Esophagus (tissue), 2 donors: Measurements from ENCODE around the gene CNTNAP5. TPM values are rescaled to one million over a fixed set of nuclear protein-coding genes. Genes with fewer than 3 reads are reported as not detected.

Experiments
- H3K27ac ChIP-seq, 2 donors: one replicate each; pipeline ENCODE4 v1.5.1; 2013; ENCODE audit warnings: low read depth in 2 of 2, mild to moderate bottlenecking in 2 of 2, inconsistent platforms in 1 of 2, low read length in 1 of 2, moderate library complexity in 1 of 2
- H3K27me3 ChIP-seq, 2 donors: one replicate each; pipeline ENCODE4 v1.6.1; 2013; ENCODE audit warnings: low read length in 2 of 2, control low read depth in 1 of 2, mild to moderate bottlenecking in 1 of 2; ENCODE audit not compliant: insufficient read depth in 2 of 2, control insufficient read depth in 1 of 2
- H3K36me3 ChIP-seq, 2 donors: one replicate each; pipeline ENCODE4 v1.6.1; 2013; ENCODE audit warnings: low read length in 1 of 2; ENCODE audit not compliant: control insufficient read depth in 2 of 2, insufficient read depth in 2 of 2
- H3K4me1 ChIP-seq, 2 donors: one replicate each; pipeline ENCODE4 v1.6.1; 2013; ENCODE audit warnings: low read length in 1 of 2; ENCODE audit not compliant: control insufficient read depth in 2 of 2, insufficient read depth in 2 of 2
- H3K4me3 ChIP-seq, 2 donors: one replicate each; pipeline ENCODE4 v1.5.1; 2013; ENCODE audit warnings: low read length in 2 of 2, mild to moderate bottlenecking in 2 of 2, low read depth in 1 of 2, moderate library complexity in 1 of 2
- H3K9me3 ChIP-seq, 2 donors: one replicate each; pipeline ENCODE4 v1.6.1; 2013; ENCODE audit warnings: mild to moderate bottlenecking in 2 of 2, low read depth in 1 of 2, low read length in 1 of 2, moderate library complexity in 1 of 2; ENCODE audit not compliant: control insufficient read depth in 2 of 2, insufficient read depth in 1 of 2
- WGBS, 2 donors: extraction: QIAGEN DNeasy Blood & Tissue Kit; methylation state at CpG; one replicate each; pipeline ENCODE4 v1.1.7; 2013; 5-methylcytosine and 5-hydroxymethylcytosine counted together
- polyA plus RNA-seq, 2 donors: library from polyadenylated mRNA; stranded (reverse); fragments of 200-250 nt; gene quantifications; one replicate each; pipeline ENCODE4 v1.2.3, GENCODE V29; 2013
- donor health status: healthy with polysubstance abuse.
- donor health status: Bipolar disorder and iron deficiency.

CNTNAP5 gene
- polyA plus RNA-seq, 2 donors = not detected

- WGBS, 2 donors = 67 to 70% methylated on average over 5 of the region's 5 CpGs
- Histone ChIP-seq H3K4me1 (no peaks in the 10 kb centered on the region), H3K27ac (no peak overlapping the region), H3K4me3 (no peak overlapping the region), H3K27me3 (no peaks in the 10 kb centered on the region), H3K36me3 (no peaks in the 10 kb centered on the region), H3K9me3 (no peaks in the 10 kb centered on the region)
Measured at GRCh38 chr2:124131276-124131675, 106.2 kb downstream of the CNTNAP5 start.

GRCh38 chr2:124136110-124136509 lies 111.0 kb downstream of the CNTNAP5 start:
- H3K36me3 ChIP-seq = no peaks in the 10 kb centered on the region
- no peaks in the 10 kb centered on the region for H3K4me1 ChIP-seq
- H3K4me3 ChIP-seq = no peak overlapping the region
- peaks cover 0 to 3% of the 10 kb centered on the region in 2 donors for H3K9me3 ChIP-seq
- 75 to 93% methylated on average over 1 of the region's 1 CpG for WGBS, 2 donors
- no peaks in the 10 kb centered on the region for H3K27me3 ChIP-seq
- H3K27ac ChIP-seq = no peak overlapping the region

GRCh38 chr2:124138076-124138475 lies 113.0 kb downstream of the CNTNAP5 start:
- no peaks in the 10 kb centered on the region for H3K4me1 ChIP-seq
- 76 to 81% methylated on average over 3 of the region's 3 CpGs for WGBS, 2 donors
- no peak overlapping the region for H3K27ac ChIP-seq
- H3K9me3 ChIP-seq = peaks cover 0 to 3% of the 10 kb centered on the region in 2 donors
- H3K27me3 ChIP-seq = no peaks in the 10 kb centered on the region
- H3K36me3 ChIP-seq = no peaks in the 10 kb centered on the region
- no peak overlapping the region for H3K4me3 ChIP-seq

GRCh38 chr2:124145982-124146381 lies 120.9 kb downstream of the CNTNAP5 start:
- H3K36me3 ChIP-seq = no peaks in the 10 kb centered on the region
- no peak overlapping the region for H3K4me3 ChIP-seq
- H3K4me1 ChIP-seq = no peaks in the 10 kb centered on the region
- 55 to 64% methylated on average over 4 of the region's 4 CpGs for WGBS, 2 donors
- H3K9me3 ChIP-seq = peaks cover 0 to 3% of the 10 kb centered on the region in 2 donors
- H3K27ac ChIP-seq = no peak overlapping the region
- H3K27me3 ChIP-seq = no peaks in the 10 kb centered on the region

- Histone ChIP-seq H3K27ac (no peak overlapping the region), H3K27me3 (no peaks in the 10 kb centered on the region), H3K36me3 (no peaks in the 10 kb centered on the region), H3K4me1 (no peaks in the 10 kb centered on the region), H3K9me3 (peaks cover 0 to 3% of the 10 kb centered on the region in 2 donors), H3K4me3 (no peak overlapping the region)
- 80 to 88% methylated on average over 9 of the region's 9 CpGs for WGBS, 2 donors
Measured at GRCh38 chr2:124147552-124147951, 122.5 kb downstream of the CNTNAP5 start.

GRCh38 chr2:124149571-124149970 lies 124.5 kb downstream of the CNTNAP5 start:
- no peak overlapping the region for H3K4me3 ChIP-seq
- H3K27ac ChIP-seq = no peak overlapping the region
- no peaks in the 10 kb centered on the region for H3K27me3 ChIP-seq
- no peaks in the 10 kb centered on the region for H3K4me1 ChIP-seq
- 61 to 70% methylated on average over 6 of the region's 6 CpGs for WGBS, 2 donors
- H3K36me3 ChIP-seq = no peaks in the 10 kb centered on the region
- H3K9me3 ChIP-seq = peaks cover 0 to 3% of the 10 kb centered on the region in 2 donors

GRCh38 chr2:124151691-124152090 lies 126.6 kb downstream of the CNTNAP5 start:
- H3K36me3 ChIP-seq = no peaks in the 10 kb centered on the region
- 86 to 88% methylated on average over 4 of the region's 4 CpGs for WGBS, 2 donors
- no peaks in the 10 kb centered on the region for H3K27me3 ChIP-seq
- no peak overlapping the region for H3K27ac ChIP-seq
- no peaks in the 10 kb centered on the region for H3K9me3 ChIP-seq
- H3K4me1 ChIP-seq = no peaks in the 10 kb centered on the region
- H3K4me3 ChIP-seq = no peak overlapping the region

- no peak overlapping the region for H3K4me3 ChIP-seq
- H3K4me1 ChIP-seq = no peaks in the 10 kb centered on the region
- no peak overlapping the region for H3K27ac ChIP-seq
- no peaks in the 10 kb centered on the region for H3K36me3 ChIP-seq
- no peaks in the 10 kb centered on the region for H3K9me3 ChIP-seq
- no peaks in the 10 kb centered on the region for H3K27me3 ChIP-seq
- WGBS, 2 donors = 81 to 87% methylated on average over 8 of the region's 8 CpGs
Measured at GRCh38 chr2:124153713-124154112, 128.6 kb downstream of the CNTNAP5 start.

GRCh38 chr2:124159166-124159565 lies 134.1 kb downstream of the CNTNAP5 start:
- Histone ChIP-seq H3K27me3 (no peaks in the 10 kb centered on the region), H3K36me3 (no peaks in the 10 kb centered on the region), H3K27ac (no peak overlapping the region), H3K9me3 (no peaks in the 10 kb centered on the region), H3K4me1 (no peaks in the 10 kb centered on the region), H3K4me3 (no peak overlapping the region)
- WGBS, 2 donors = 72 to 74% methylated on average over 1 of the region's 1 CpG

- H3K27ac ChIP-seq = no peak overlapping the region
- no peaks in the 10 kb centered on the region for H3K36me3 ChIP-seq
- no peaks in the 10 kb centered on the region for H3K4me1 ChIP-seq
- H3K9me3 ChIP-seq = peaks cover 0 to 2% of the 10 kb centered on the region in 2 donors
- H3K27me3 ChIP-seq = no peaks in the 10 kb centered on the region
- H3K4me3 ChIP-seq = no peak overlapping the region
Measured at GRCh38 chr2:124161542-124161941, 136.5 kb downstream of the CNTNAP5 start.
